Endodermal cell (in vitro differentiated cells): ENCODE data around the gene XRN1. TPM values are rescaled to one million over a fixed set of nuclear protein-coding genes. Genes with fewer than 3 reads are reported as not detected.

Experiments used
- DNase-seq: peaks from one replicate; pipeline ENCODE4 v3.0.0-alpha.2; 2017
- H3K27ac ChIP-seq: 2 replicates; pipeline ENCODE4 v1.5.1; 2013; ENCODE audit warnings: mild to moderate bottlenecking, low read depth, low read length, moderate library complexity
- H3K27me3 ChIP-seq: 2 replicates; pipeline ENCODE4 v1.6.1; 2013; ENCODE audit warnings: mild to moderate bottlenecking, low read length, moderate library complexity; ENCODE audit not compliant: insufficient read depth, control insufficient read depth, poor library complexity, severe bottlenecking
- H3K36me3 ChIP-seq: 2 replicates; pipeline ENCODE4 v1.7.0; 2013; ENCODE audit warnings: mild to moderate bottlenecking, low read length, moderate library complexity; ENCODE audit not compliant: control insufficient read depth, insufficient read depth
- H3K4me1 ChIP-seq: one replicate; pipeline ENCODE4 v1.7.0; 2013; ENCODE audit warnings: low read length; ENCODE audit not compliant: control insufficient read depth, insufficient read depth
- H3K4me3 ChIP-seq: 2 replicates; pipeline ENCODE4 v1.5.1; 2013; ENCODE audit warnings: mild to moderate bottlenecking, low read length, moderate library complexity
- H3K9ac ChIP-seq: 2 replicates; pipeline ENCODE4 v1.6.1; 2013; ENCODE audit warnings: mild to moderate bottlenecking, low read length, moderate library complexity; ENCODE audit not compliant: poor library complexity, severe bottlenecking; ENCODE audit errors: extremely low read depth
- H3K9me3 ChIP-seq: 2 replicates; pipeline ENCODE4 v1.6.1; 2013; ENCODE audit warnings: mild to moderate bottlenecking, low read length, moderate library complexity; ENCODE audit not compliant: control insufficient read depth
- H3K27ac Mint-ChIP-seq: 2 replicates; pipeline ENCODE4 v1.8.0; 2020; ENCODE audit warnings: mixed read lengths
- H3K27me3 Mint-ChIP-seq: 2 replicates; pipeline ENCODE4 v1.8.0; 2021; ENCODE audit warnings: mild to moderate bottlenecking, mixed read lengths; ENCODE audit not compliant: insufficient read depth
- H3K36me3 Mint-ChIP-seq: 2 replicates; pipeline ENCODE4 v1.8.0; 2020; ENCODE audit warnings: low read depth, mixed read lengths
- H3K4me1 Mint-ChIP-seq: 2 replicates; pipeline ENCODE4 v1.8.0; 2020; ENCODE audit warnings: mixed read lengths
- H3K4me3 Mint-ChIP-seq: 2 replicates; pipeline ENCODE4 v1.8.0; 2020; ENCODE audit warnings: mild to moderate bottlenecking, moderate library complexity, mixed read lengths
- H3K9me3 Mint-ChIP-seq: 2 replicates; pipeline ENCODE4 v1.8.0; 2020; ENCODE audit warnings: mild to moderate bottlenecking, mixed read lengths
- WGBS, 2 experiments: methylation state at CpG; one replicate each; pipeline versions ENCODE4 v1.1.5 to v1.1.7; 2013; ENCODE audit warnings: missing lambda C conversion rate in 2 of 2, mixed read lengths in 1 of 2; ENCODE audit not compliant: insufficient coverage in 1 of 2, insufficient read length in 1 of 2; 5-methylcytosine and 5-hydroxymethylcytosine counted together
- total RNA-seq, 2 donors: library from RNA; stranded (reverse); fragmentation: NEBNext Ultra II Directional in 1 of 2; extraction: Animal tissue kit (Norgen Biotek cat#: 25700) in 1 of 2; gene quantifications; 2 replicates in 1 of 2; 3 replicates in 1 of 2; pipeline ENCODE4 v1.2.1, GENCODE V29; 2021
- TF ChIP-seq, protein P1 (sequence below): fragments of 200-600 bp; sonication (generic); conservative IDR thresholded peaks from 2 replicates; pipeline ENCODE4 v1.5.0; 2021; ENCODE audit warnings: antibody characterized with exemption, mild to moderate bottlenecking

XRN1 gene
- total RNA-seq, 2 donors from 2014 or later: 27.6 to 29.3 TPM

DNA sequence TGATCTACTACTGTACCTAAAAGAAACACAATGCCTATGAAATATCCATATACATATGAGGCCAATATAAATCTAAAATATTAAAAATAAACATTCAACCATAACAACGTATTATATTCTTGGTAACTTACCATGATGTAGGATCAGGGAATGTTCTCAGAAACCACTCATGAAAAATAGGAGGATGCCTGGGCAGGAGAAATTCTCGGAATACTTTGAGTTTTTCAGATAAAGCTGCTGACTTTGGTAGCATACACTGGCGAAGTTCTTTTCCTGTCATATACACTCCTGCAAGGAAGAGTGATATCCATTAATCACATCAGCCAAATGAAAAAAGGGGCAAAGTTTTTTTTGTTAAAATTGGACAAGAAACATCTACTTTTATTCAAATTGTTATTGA, 11.3 kb upstream of the XRN1 start:
- TF ChIP-seq, protein P1, sequence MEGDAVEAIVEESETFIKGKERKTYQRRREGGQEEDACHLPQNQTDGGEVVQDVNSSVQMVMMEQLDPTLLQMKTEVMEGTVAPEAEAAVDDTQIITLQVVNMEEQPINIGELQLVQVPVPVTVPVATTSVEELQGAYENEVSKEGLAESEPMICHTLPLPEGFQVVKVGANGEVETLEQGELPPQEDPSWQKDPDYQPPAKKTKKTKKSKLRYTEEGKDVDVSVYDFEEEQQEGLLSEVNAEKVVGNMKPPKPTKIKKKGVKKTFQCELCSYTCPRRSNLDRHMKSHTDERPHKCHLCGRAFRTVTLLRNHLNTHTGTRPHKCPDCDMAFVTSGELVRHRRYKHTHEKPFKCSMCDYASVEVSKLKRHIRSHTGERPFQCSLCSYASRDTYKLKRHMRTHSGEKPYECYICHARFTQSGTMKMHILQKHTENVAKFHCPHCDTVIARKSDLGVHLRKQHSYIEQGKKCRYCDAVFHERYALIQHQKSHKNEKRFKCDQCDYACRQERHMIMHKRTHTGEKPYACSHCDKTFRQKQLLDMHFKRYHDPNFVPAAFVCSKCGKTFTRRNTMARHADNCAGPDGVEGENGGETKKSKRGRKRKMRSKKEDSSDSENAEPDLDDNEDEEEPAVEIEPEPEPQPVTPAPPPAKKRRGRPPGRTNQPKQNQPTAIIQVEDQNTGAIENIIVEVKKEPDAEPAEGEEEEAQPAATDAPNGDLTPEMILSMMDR: no peak
- Mint-ChIP-seq H3K4me3 (no peak overlapping the region), H3K9me3 (no peaks in the 10 kb centered on the region), H3K4me1 (no peaks in the 10 kb centered on the region), H3K27me3 (no peaks in the 10 kb centered on the region), H3K36me3 (peaks cover 6% of the 10 kb centered on the region), H3K27ac (no peak overlapping the region)
- H3K27ac ChIP-seq: no peak overlapping the region
- WGBS, 2 experiments: 87 to 100% methylated on average over 2 to 3 of the region's 3 CpGs
- no peaks in the 10 kb centered on the region for H3K27me3 ChIP-seq
- no peaks in the 10 kb centered on the region for H3K9me3 ChIP-seq
- peaks cover 35% of the 10 kb centered on the region for H3K36me3 ChIP-seq
- no peaks in the 10 kb centered on the region for H3K4me1 ChIP-seq
- H3K9ac ChIP-seq: no peak overlapping the region
- no peak for DNase-seq
- no peak overlapping the region for H3K4me3 ChIP-seq

DNA sequence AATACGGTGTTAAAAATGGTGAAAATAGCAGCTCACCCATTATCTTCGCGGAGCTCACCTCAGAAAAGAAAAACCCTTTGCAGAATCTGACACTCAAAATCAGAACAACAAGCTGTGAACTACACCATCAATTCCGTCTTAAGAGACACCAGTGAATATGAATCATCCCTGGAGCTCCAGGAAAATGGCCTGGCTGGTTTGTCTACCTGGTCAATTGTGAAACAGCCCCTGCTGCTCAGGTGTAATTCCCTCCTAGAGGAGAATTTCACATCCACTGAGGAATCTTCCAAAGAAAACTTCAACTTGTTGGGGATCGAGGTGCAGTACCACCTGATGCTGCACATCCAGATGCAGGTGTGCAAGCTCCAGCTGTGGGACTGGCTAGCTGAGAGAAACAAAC, 3.0 kb upstream of the XRN1 start:
- no peak overlapping the region for H3K9ac ChIP-seq
- no peak overlapping the region for H3K27ac ChIP-seq
- no peak for DNase-seq
- no peak overlapping the region for H3K4me3 Mint-ChIP-seq
- no peak overlapping the region for H3K4me3 ChIP-seq
- no peaks in the 10 kb centered on the region for H3K9me3 ChIP-seq
- WGBS, 2 experiments: 93 to 94% methylated on average over 5 of the region's 5 CpGs
- no peaks in the 10 kb centered on the region for H3K9me3 Mint-ChIP-seq
- H3K27me3 ChIP-seq: no peaks in the 10 kb centered on the region
- peaks cover 9% of the 10 kb centered on the region for H3K36me3 Mint-ChIP-seq
- TF ChIP-seq, protein P1: no peak
- peaks cover 6% of the 10 kb centered on the region for H3K36me3 ChIP-seq
- peaks cover 13% of the 10 kb centered on the region for H3K4me1 Mint-ChIP-seq
- no peak overlapping the region for H3K27ac Mint-ChIP-seq
- H3K27me3 Mint-ChIP-seq: no peaks in the 10 kb centered on the region
- peaks cover under 1% of the 10 kb centered on the region for H3K4me1 ChIP-seq

DNA sequence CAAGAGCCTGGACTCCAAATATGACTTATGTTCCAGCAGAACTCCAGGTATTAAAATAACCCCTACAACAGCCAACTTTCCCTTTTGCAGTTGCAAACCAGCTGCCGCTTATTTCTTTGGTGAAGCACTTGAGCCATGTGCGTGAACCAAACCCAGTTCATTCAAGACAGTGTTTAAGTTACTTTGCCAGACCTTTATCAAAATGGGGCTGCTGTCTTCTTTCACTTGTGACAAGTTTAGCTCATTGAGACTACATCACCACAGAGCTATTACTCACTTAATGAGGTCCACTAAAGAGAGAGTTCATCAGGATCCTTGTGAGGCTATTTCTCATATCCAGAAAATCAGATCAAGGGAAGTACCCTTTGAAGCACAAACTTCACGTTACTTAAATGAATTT, 2.4 kb upstream of the XRN1 start:
- WGBS, 2 experiments: 92 to 100% methylated on average over 3 of the region's 3 CpGs
- Mint-ChIP-seq H3K27ac (no peak overlapping the region), H3K4me1 (peaks cover 15% of the 10 kb centered on the region), H3K36me3 (peaks cover 7% of the 10 kb centered on the region), H3K4me3 (no peak overlapping the region), H3K27me3 (no peaks in the 10 kb centered on the region), H3K9me3 (no peaks in the 10 kb centered on the region)
- TF ChIP-seq, protein P1: no peak
- H3K9me3 ChIP-seq: no peaks in the 10 kb centered on the region
- no peak for DNase-seq
- peaks cover 5% of the 10 kb centered on the region for H3K36me3 ChIP-seq
- peaks cover 2% of the 10 kb centered on the region for H3K4me1 ChIP-seq
- H3K27ac ChIP-seq: no peak overlapping the region
- H3K27me3 ChIP-seq: no peaks in the 10 kb centered on the region
- no peak overlapping the region for H3K4me3 ChIP-seq
- no peak overlapping the region for H3K9ac ChIP-seq
